HT1080 (cell line): ENCODE data around the gene SELENOO. TPM values are rescaled to one million over a fixed set of nuclear protein-coding genes. Genes with fewer than 3 reads are reported as not detected.

Source experiments
- DNase-seq: peaks from one replicate; pipeline ENCODE4 v3.0.0-alpha.2; 2015; ENCODE audit warnings: low read depth
- total RNA-seq: library from RNA; depleted of rRNA; stranded (reverse); fragments of >200 nt; shearing (Covaris generic); gene quantifications from 2 replicates; pipeline ENCODE4 v1.2.3, GENCODE V29; 2014

The SELENOO gene
- total RNA-seq, 1 experiment from 2014 or later: 49.1 TPM

DNA sequence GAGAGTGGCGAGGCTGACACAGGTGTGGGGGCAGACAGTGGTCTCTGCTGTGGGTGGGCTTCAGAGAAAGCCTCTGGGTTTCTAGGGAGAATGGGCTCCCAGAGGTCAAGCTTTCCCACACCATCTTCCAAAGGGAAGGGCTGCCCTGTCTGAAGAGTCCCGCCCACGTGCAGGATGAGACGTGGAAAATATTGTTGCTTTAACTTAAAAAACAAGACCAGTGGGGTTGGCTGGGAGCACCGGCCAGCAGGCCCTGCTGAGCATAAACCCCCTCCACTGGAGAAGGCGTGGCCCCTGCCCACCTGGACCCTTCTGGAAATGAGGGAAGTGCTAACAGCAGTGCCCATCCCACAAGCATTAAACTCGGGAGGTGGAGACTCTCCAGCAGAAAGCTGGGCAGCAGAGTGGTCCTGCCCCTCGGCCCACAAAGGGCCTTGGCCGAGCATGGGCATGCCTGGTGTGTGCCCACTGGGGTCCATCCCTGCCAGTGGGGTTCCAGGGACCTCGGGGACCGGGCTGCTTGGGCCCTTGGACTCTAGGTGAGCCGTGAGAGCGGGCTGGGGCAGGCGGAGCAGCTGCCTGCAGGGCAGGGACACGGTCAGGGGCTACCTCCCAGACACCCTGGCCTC lies 15.4 kb downstream of the SELENOO start:
- no peak for DNase-seq

DNA sequence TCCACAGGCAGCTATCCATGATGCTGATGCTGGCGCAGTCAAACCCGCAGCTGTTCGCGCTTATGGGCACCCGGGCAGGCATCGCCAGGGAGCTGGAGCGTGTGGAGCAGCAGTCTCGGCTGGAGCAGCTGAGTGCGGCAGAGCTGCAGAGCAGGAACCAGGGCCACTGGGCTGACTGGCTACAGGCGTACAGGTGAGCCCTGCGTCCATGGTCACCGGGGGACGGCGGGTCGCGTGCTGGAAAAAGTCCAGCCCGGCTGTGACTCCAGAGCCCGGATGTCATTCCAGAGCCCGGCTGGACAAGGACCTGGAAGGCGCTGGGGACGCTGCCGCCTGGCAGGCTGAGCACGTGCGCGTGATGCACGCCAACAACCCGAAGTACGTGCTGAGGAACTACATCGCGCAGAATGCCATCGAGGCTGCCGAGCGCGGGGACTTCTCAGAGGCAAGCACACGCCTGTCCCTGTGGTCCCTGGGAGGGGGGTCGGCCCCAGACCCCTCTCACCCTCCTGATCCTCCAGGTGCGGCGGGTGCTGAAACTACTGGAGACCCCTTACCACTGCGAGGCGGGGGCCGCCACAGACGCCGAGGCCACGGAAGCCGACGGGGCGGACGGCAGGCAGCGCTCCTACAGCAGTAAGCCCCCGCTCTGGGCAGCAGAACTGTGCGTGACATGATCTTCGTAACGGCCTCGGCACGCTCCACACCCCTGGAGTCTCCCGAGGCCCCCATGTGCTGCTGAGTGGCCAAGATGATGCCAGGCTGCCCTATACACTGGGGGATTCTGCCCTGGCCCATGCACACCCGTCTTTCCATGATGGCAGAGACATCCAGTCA lies 16.1 kb downstream of the SELENOO start:
- no peak for DNase-seq

DNA sequence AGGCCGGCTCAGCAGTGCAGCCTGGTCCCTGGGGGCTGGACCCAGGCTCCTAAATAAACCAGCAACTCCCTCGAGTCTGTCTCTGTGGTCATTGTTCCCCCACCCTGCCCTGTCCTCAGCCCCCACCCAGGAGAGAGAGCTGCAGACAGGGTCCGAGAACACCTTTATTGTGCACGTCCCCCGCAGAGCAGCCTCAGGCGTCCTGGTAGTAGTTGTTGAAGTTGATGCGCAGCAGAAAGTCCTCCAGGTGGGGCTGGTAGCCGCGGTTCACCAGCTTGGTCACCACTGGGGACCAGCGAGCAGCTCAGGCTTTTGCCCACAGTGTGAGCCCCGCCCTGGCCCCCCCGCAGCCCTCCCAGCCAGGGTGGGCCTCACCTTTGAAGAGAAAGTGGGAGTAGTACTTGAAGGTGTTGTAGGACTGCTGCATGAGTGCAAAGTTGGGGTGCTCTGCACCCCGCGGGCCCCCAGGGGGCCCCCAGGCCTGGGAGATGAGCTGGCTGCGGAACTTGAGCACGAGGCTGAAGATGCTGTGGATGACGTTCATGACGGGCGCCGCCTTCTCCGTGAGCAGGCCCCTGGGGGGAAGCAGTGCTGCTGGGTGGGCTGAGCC lies 16.8 kb downstream of the SELENOO start:
- DNase-seq: no peak

DNA sequence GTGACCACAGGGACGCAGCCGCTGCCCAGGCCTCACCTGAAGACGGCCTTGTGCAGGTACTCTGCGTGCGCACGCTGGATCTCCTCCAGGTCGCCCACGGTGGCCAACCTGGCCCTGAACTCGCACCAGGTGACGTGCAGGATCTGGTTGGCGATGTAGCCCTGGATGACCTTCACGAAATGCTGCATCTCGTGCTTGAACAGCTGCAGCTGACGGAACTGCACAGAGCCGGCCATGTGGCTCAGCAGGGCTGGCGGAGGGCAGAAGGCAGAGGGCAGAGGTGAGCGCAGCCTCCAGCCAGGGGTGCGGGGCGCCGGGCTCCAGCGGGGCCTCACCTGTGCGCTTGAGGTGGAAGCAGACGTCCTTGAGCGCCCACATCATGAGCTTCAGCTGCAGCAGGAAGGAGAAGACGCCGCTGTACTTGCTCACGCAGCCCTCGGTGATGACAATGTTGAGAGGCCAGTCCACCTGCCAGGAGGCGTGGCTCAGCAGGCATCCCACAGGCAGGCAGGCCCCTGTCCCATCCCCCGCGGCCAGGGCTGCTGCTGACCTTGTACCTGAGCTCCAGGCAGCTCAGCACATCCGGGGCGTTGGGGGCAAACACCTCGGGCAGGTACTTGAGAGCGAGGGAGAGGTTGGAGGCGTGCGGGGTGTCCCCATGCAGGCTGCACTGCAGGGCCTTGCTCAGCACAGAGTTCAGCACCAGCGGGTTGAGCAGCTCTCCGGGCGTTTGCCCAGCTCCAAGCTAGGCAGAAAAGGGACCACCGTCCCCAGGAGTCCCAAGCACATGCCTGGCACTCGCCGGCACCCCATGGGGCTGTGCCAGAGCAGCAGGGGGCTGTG lies 17.6 kb downstream of the SELENOO start:
- DNase-seq: no peak

GRCh38 chr22:50218996-50219727 lies 18.4 kb downstream of the SELENOO start:
- peak; percentile 43 for DNase-seq

GRCh38 chr22:50219800-50220602 lies 19.2 kb downstream of the SELENOO start:
- no peak for DNase-seq

GRCh38 chr22:50220603-50221409 lies 20.0 kb downstream of the SELENOO start:
- DNase-seq: no peak

DNA sequence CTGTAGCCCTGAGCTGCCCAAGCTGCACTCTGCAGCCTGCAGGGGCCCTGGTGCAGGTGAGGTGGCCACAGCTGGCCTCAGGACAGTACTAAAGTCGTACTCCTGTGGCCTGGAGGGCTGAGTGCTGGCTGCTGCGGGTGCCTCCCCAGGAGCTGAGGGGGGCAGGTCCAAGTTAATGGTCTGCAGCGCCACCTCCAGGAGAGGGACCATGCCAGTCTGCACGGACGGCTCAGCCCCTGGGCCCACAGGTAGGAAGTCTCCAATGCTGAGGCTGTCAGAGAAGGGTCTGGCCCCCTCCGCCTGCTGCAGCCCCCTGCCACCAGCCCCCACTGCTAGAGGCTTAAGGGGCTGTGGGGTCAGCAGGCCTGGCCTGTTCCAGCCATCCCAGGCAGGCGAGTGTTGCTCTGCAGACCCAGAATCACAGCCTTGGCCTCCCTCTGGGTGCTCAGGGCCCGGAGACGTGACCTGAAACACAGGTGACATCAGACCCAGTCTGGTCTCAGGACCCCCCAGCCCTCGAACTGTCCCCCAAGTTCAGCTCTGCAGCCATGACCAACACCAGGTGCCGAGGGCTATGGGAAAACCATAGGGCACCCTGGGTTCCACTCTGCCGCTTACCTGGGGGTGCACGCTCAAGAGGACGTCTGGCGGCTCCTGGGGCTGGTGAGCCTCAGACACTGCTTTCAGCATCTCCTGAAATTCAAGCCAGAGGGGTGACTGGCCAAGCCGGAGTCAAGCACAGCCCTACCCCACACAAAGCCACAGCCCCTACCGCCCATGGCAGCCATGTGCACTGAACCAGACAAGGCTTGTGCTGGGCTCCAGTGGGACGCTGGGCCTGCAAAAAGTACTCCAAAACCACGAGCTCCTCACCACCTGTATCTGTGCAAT lies 20.8 kb downstream of the SELENOO start:
- DNase-seq: no peak

DNA sequence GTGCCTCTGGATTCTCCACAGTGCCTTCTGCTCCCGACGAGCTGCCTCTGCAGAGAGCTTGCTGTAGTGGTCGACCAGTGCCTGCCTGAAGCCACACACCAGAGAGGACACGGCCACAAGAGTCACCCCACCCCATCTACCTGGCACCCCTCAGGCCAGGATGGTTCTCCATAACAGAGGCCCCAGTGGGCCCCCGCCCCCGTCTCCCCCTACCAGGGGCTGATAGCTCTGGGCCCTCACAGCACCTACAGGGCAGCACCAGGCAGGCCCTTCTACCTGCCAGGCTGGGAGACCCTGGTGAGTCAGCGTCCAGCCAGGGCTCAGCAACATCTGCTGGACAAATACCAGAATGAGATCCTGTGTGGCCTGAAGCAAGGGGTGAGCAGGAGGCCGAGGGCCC lies 21.7 kb downstream of the SELENOO start:
- no peak for DNase-seq

- DNase-seq: no peak
Measured at GRCh38 chr22:50224071-50224470, 23.3 kb downstream of the SELENOO start.

DNA sequence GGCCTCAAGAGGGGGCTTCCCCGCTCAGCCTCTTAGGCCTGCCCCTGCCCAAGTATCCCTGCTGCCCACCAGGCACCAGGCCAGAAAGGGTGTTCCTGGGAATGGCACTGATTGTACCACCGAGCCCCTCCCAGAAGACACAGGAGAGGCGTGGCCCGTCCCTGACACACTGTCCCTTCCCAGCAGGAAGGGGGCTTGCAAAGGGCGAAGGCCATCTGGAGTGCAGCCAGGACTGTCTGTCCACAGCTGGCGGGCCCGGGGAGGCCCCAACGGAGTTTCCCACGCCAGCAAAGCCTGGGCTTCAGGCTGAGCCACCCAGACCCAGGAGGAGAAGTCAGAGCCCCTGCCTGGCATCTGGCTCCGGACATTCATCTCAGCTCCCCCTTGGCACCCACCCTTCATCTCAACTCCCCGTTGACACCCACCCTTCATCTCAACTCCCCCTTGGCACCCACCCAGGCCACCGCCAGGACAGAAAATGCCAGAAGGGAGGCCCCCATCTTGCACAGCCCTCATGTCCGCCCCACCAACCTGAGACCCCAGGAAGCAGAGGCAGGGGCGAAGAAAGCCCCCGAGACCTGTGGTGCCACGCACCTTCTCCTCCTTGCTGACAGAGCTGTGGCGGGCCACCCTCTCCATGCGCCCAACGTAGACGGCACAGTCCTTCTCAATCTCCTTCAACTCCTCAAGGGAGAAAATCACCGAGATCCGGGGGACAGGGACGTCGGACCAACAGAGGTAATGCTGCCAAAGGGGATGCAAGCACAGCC lies 24.6 kb downstream of the SELENOO start:
- DNase-seq: no peak

GRCh38 chr22:50226063-50226874 lies 25.5 kb downstream of the SELENOO start:
- DNase-seq: no peak

- no peak for DNase-seq
Measured at GRCh38 chr22:50226875-50227165, 26.0 kb downstream of the SELENOO start.

- DNase-seq: no peak
Measured at GRCh38 chr22:50227579-50228215, 26.9 kb downstream of the SELENOO start.

DNA sequence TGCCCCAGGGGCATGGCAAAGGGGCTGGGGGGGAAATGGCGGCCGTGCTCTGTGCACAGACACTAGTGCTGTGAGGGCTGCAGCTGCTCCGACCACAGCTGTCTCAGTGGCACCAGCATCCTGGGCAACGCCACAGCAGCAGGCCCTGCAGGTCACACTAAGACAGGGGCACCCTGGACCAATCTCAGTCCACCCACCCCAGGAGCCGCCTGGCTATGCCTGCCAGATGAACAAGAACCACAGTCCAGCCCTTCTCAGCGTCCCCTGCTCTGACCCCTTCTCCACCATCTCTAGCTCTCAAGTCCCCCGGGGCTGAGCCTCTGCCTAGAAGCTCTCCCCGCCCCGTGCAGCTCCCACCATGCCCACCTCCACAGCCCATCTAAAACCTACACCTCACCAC lies 27.6 kb downstream of the SELENOO start:
- no peak for DNase-seq

DNA sequence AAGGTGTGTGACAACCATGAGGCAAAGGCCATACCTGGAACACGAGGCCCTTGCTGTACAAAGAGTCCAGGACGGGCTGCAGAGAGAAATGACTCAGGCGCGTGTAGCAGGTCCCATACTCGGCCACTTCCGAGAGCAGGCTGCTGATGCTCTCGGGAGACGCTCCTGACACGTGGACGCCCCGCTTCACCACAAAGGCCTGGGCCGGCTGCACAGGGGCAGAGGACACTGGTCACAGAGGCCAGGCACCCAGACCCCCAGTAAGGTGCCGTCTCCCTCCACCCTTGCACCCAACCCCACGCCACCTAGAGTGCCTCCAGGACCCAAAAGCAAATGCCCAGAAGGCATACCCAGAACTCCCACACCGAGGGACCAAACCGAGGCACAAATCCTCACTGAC lies 28.6 kb downstream of the SELENOO start:
- no peak for DNase-seq
